ENCODE data around the gene DUSP14. TPM values are rescaled to one million over a fixed set of nuclear protein-coding genes. Genes with fewer than 3 reads are reported as not detected.
A peak's percentile ranks its signal among the peaks of the same experiment; 100 is the strongest.

Gene DUSP14
- total and polyA plus RNA-seq, 9 of the 15 experiments (the other 6 are each of a cell fraction or from before 2014, with no cell fraction given): 20.2 to 74.0 (median 31.8) TPM

DNA sequence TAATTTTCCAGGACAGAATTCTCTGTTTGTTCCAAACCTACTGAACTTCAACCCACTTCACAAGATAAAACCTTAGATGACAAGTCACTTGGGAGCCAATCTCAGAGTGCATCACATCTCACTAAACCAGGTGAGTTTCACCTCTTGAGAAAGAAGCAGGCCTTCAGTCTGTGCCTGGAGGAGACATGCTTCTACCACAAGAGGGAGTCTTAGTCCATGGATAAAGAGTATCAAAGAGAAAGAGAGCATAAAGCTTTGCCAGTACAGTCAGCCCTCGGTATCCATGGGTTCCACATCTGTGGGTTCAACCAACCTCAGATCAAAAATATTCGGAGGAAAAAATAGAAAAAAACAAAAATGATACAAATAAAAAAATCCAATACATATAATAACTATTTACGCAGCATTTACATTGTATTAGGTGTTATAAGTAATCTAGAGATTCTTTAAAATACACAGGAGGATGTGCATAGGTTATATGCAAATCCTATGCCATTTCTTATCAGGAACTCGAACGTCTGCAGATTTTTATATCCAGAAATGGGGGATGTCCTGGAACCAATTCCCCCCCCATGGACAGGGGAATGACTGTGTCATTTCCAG is 37.7 kb downstream of the DUSP14 start (continued):
- TF ChIP-seq, protein P1, sequence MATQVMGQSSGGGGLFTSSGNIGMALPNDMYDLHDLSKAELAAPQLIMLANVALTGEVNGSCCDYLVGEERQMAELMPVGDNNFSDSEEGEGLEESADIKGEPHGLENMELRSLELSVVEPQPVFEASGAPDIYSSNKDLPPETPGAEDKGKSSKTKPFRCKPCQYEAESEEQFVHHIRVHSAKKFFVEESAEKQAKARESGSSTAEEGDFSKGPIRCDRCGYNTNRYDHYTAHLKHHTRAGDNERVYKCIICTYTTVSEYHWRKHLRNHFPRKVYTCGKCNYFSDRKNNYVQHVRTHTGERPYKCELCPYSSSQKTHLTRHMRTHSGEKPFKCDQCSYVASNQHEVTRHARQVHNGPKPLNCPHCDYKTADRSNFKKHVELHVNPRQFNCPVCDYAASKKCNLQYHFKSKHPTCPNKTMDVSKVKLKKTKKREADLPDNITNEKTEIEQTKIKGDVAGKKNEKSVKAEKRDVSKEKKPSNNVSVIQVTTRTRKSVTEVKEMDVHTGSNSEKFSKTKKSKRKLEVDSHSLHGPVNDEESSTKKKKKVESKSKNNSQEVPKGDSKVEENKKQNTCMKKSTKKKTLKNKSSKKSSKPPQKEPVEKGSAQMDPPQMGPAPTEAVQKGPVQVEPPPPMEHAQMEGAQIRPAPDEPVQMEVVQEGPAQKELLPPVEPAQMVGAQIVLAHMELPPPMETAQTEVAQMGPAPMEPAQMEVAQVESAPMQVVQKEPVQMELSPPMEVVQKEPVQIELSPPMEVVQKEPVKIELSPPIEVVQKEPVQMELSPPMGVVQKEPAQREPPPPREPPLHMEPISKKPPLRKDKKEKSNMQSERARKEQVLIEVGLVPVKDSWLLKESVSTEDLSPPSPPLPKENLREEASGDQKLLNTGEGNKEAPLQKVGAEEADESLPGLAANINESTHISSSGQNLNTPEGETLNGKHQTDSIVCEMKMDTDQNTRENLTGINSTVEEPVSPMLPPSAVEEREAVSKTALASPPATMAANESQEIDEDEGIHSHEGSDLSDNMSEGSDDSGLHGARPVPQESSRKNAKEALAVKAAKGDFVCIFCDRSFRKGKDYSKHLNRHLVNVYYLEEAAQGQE (IDR thresholded peaks at IDR 0.05; ENCODE audit: borderline replicate concordance): peak; percentile 44; the same call in 1 of the 2 replicates
- TF ChIP-seq, protein P1 (CRISPR knock-in tag; IDR thresholded peaks at IDR 0.05; ENCODE audit: low read depth): no peak
- no peak for TF ChIP-seq U2AF1 (optimal IDR thresholded peaks at IDR 0.05; ENCODE audit: low read depth, low read length)
